ENCODE data around the gene COPZ2.
"Not testable (repeated sequence)": the region's sequence is repeated elsewhere in the genome, so short reads cannot be mapped to it uniquely, and the experiment has no call there.

COPZ2 gene

GRCh38 chr17:48055531-48056245 is 18.1 kb upstream of the COPZ2 start:
- DNase-seq (ENCODE audit: low read depth): no peak

GRCh38 chr17:48054238-48055185 is 16.9 kb upstream of the COPZ2 start:
- DNase-seq (ENCODE audit: low read depth): no peak

- DNase-seq (ENCODE audit: low read depth): no peak
Measured at GRCh38 chr17:48053758-48054237, 16.2 kb upstream of the COPZ2 start.

- DNase-seq (ENCODE audit: low read depth): no peak
Measured at GRCh38 chr17:48052956-48053757, 15.6 kb upstream of the COPZ2 start.

DNA sequence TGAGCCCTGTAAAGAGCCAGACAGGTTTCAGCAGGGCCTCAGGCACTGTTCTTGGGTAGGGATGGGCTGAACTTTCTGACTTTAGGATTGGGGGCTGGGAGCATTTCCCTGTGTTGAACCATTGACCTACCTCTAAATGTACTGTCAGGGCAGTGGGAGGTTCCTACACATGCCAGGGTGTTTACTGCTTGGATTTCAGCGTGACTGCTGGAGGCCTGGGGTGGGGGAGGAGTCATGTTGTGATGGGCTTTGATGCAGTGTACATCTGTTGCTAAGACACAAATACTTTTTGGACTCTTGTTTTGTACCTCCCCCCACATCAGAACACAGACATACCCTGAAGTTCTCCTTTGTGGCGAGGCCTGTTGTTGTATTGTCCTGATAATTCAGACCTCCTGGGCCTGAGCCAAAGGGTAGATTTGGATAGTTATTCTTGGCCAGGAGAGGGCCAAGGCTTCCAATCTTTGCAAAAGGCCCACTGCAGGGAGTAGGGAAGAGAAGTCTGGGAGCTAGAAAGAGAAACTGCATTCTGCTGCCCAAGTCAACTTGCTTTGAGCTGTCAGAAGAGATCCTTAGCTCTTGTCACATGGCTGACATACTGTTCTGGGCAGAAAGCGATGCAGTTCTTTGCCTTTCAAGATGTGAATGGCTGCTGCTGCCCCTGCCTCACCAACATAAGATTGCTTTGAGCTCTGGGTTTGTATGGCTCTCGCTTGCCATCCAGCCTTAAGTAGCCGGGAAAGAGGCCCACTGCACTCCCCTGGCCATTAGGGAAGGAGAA is 14.3 kb upstream of the COPZ2 start:
- no peak for DNase-seq (ENCODE audit: low read depth)

DNA sequence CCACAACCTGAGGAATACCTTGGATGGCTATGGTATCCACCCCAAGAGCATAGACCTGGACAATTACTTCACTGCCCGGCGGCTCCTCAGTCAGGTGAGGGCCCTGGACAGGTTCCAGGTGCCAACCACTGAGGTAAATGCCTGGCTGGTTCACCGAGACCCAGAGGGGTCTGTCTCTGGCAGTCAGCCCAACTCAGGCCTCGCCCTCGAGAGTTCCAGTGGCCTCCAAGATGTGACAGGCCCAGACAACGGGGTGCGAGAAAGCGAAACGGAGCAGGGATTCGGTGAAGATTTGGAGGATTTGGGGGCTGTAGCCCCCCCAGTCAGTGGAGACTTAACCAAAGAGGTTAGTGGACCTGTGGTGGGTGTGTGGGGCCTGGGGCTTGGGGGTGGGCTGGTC is 13.7 kb upstream of the COPZ2 start:
- DNase-seq (ENCODE audit: low read depth): no peak

DNA sequence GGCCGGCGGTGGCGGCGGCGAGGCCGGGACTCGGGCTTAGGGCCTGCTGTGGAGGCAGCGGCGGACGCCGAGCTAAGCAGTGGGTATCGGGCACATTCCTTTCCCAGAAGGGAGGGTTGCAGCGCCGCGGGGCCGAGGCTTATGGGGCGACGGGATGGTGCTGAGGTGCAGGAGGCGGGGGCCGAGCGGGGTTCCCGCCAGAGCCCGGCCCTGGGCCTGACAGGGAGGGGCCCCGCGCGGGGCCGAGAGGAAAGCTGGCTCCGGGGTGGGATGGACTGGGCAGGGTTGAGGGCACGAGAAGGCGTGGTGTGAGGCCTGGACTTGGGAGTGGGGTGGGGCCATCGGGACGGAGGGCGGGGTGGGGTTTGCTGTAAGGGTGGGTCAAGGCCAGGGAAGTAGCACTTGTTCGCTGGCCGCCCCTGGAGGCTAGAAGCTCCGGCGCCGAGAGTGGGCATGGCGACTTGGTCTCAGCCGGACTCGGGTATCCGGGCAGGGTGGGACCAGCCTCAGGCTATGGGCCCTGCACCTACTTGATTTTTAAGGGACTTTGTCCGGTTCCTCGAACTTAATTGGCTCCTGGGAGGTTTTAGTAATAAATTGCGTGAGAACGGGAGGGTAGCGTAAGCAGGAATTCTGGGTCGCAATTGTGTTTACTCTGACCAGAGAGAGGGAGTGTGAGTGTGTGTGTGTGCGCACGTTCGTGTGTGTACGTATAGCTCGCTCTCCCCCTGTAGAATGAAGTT is 11.0 kb upstream of the COPZ2 start:
- DNase-seq (ENCODE audit: low read depth): no peak

DNA sequence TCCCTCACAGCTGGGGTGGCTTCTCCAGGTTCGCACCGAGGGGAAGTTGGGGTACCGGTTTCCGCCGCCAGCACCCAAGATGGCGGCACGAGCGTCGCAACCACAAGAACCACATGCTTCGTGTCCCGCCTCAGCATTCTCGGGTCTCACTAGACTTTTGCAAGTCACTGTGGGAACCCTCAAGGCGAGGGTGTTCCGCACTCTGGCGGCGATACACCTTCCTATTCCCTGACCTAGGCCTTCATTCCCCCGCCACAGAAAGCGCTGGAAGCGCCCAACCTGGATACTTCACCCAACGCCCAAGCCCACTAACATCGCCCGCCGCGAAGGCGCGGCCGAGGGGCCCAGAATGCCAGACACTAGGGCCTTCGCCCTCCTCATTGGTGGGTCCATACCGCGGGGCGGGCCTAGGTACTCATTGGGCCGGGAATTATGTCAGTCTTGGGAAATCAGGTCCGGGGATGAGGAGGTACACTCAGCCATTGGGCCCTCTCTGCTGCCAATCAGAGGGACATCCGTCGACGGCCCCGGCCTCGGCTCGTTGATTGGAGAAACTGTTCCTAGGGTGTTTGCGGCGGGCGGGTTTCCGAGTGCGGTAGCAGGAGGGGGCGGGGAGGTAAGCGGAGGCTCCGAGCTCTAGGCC is 10.3 kb upstream of the COPZ2 start, which contains the start of gene NFE2L1:
Gene NFE2L1 (plus strand): TSS at position 619 of the 643 bp plus-strand sequence. CDS start 2,760 bp downstream, outside the sequence.
- DNase-seq (ENCODE audit: low read depth): peak; percentile 96

DNA sequence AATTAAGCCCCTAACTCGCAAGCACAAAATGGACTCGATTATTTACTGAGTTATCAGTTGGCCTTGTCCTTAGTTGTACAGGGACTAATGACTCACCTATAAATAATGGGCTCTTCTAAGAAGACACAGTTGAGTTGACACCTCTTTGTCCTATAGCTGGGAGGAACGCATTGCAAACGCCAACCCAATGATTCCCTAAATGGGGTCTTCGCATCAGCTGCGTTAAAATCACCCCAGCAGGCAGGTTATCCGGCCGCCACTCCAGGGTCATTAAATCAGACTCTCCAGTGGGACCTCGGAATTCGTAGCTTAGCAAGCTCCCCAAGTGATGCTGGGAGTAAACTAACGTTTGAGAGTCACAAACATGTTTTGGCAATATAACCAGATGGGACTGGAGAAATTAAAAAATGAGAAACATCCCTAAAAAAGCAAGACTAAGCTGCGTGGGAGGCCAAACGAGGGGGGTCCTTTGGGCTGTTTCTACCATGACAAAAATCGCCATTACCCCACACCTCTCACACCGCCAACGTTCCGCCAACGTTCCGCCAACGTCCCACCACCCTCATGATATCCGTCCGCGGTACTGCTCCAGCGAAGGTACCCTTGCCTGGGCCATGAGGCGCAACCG is 9.6 kb upstream of the COPZ2 start:
- DNase-seq (ENCODE audit: low read depth): no peak

DNA sequence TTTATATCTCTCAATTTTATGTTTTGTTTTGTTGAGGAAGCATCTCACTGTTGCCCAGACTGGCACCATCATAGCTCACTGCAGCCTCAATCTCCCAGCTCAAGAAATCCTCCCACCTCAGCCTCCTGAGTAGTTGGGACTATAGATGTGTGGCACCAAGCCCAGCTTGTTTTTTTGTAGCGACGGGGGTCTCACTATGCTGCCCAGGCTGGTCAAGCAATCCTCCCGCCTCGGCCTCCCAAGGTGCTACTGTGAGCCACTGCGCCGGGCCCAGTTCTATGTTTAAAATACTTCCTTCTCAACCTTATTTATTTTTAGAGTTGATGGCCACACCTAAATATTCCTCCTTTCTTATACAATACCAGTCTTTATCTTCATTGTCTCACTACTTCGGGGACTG is 8.7 kb upstream of the COPZ2 start:
- DNase-seq (ENCODE audit: low read depth): no peak

DNA sequence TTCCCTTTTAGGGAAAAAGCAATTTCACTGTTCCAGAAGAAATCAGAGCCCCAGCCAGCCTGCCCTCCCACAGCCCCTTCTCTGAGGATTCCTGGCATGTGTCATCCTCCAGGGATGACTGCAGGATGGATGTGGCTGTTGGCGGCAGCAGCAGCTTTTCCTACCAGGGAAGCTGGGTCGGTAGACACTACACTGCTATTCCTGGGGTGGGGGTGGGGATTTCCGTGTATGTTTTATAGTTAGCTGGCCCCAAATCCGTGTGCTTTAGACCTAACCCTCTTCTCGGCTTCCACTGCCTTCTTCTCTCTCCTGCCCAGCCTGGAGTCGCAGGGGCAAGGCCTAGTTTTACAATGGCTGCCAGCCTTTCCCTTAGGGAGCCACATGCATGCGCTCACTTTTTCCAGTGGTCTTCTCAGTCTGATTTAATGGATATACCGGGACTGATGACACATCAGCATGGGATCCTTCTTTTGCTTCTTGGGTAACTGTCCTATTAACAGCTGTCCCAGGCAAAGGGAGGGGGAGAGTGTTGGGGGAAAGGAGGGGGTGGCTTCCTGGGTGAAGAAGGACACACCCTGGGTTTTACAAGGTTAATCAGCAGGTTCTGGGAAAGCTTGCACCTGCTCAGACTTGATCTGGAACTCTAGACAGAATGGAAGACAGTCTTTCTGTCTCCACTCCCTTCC is 7.9 kb upstream of the COPZ2 start:
- DNase-seq (ENCODE audit: low read depth): no peak

DNA sequence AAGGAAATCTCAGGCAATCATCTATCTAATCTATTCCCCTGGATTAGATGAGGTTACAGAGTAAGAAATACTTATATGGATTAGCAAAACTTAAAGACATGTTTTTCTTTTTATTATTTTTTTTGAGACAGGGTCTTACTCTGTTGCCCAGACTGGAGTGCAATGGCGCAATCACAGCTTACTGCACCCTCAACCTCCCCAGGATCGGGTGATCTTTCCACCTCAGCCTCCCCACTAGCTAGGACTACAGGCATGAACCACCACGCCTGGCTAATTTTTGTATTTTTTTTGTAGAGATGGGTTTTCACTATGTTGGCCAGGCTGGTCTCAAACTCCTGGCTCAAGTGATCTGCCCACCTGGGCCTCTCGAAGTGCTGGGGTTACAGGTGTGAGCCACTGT is 7.3 kb upstream of the COPZ2 start:
- DNase-seq (ENCODE audit: low read depth): no peak

- DNase-seq (ENCODE audit: low read depth): no peak
Measured at GRCh38 chr17:48043176-48043575, 5.6 kb upstream of the COPZ2 start.

- DNase-seq (ENCODE audit: low read depth): no peak
Measured at GRCh38 chr17:48038687-48039086, 1.1 kb upstream of the COPZ2 start.

- DNase-seq (ENCODE audit: low read depth): no peak
Measured at GRCh38 chr17:48037838-48038323, 284 bp upstream of the COPZ2 start.

DNA sequence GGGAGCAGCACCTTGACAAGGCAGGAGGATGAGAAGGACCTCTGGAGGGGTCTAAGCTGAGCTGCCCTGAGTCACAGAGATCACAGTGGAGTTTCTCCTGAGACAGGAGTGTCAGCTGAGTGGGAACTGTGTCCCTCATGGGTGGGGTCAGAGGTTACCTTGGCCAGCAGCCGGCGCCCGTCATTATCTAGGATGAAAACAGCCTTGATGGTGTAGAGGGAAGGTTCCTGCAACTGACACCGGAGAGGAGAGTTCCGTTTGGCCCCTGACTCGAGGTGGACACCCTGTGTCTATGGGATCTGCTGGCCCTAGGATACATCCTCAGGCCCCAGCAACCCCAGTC is 933 bp downstream of the COPZ2 start:
- no peak for DNase-seq (ENCODE audit: low read depth)

DNA sequence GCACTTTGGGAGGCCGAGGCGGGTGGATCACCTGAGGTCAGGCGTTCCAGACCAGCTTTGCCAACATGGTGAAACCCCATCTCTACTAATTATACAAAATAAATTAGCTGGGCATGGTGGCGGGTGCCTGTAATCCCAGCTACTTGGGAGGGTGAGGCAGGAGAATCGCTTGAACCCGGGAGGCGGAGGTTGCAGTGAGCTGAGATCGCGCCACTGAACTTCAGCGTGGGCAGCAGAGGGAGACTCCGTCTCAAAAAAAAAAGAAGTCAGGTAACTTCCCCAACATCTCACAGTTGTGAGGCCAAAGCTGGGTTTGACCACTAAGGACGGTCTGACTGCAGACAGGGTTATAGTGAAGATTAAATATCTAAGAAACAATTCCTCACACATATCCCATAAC is 2.9 kb downstream of the COPZ2 start:
- not testable (repeated sequence) for DNase-seq (ENCODE audit: low read depth)

DNA sequence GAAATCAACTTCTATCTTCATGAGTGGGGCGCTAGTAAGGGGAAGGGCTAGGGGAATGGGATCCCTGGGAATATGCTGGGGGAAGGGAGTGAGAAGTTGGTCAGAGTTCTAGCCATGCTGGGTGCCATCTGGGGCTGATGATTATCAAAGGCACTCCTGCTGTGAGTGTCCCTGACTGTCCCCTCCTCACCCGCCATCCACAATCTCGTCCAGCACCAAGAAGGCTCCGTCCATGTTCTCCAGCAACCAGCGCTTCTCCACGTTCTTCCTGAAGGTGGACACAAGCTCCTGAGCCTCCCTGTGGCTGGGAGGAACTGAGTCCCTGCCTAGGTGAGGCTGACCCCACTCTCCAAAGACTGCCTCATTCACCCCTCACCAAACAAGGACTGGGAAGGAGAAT is 5.6 kb downstream of the COPZ2 start:
- DNase-seq (ENCODE audit: low read depth): no peak

DNA sequence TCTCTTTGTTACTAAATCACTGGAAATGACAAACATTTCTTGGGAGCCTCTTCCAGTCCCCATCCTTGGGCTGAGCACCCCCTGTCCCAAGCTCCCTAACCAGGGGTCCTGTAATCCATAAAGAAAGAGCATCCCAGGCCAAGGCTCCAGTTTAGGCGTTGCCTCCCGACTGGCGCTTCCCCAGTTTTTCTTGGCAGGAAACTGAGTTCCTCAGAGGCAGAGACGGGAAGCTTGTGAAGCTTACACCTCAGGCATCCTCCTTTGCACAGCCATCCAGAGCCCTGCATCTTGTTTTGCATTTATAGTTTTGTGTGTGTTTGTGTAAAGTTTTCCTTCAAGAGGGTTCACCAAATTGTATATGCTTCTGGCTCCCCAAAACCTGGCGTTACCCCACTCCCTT is 7.1 kb downstream of the COPZ2 start:
- no peak for DNase-seq (ENCODE audit: low read depth)

Data from activated T-cell treated with anti-CD3 and anti-CD28 coated beads for 24 hours (primary cell).